HL-60 (cell line): Measurements from ENCODE around the gene SOX10.

Experiments used
- DNase-seq, 2 experiments: peaks; one replicate each; pipeline ENCODE4 v3.0.0-alpha.2; 2010 to 2020; ENCODE audit warnings: low read depth in 1 of 2, low spot score in 1 of 2
- H3K27ac ChIP-seq: fragments of 250-450 bp; sonication (Bioruptor Pico); replicated peaks from 2 replicates; pipeline ENCODE4 v1.5.1; 2020; ENCODE audit warnings: mild to moderate bottlenecking, moderate library complexity
- H3K27me3 ChIP-seq: fragments of 250-450 bp; sonication (Bioruptor Pico); 2 replicates; pipeline ENCODE4 v1.5.1; 2021; ENCODE audit warnings: mild to moderate bottlenecking, moderate library complexity; ENCODE audit not compliant: insufficient read depth, poor library complexity, severe bottlenecking
- H3K4me3 ChIP-seq: replicated peaks from 2 replicates; pipeline ENCODE4 v1.5.1; 2011; ENCODE audit warnings: mild to moderate bottlenecking, control low read depth, low read length; ENCODE audit not compliant: insufficient read depth
- CTCF ChIP-seq: IDR thresholded peaks from one replicate; pipeline ENCODE4 v1.5.1; 2011; ENCODE audit warnings: low read length, control low read depth, inconsistent platforms; ENCODE audit not compliant: insufficient read depth
- GABPA ChIP-seq: IDR thresholded peaks from 2 replicates; pipeline ENCODE4 v1.6.1; 2012; ENCODE audit warnings: low read depth
- POLR2AphosphoS5 ChIP-seq: IDR thresholded peaks from 2 replicates; pipeline ENCODE4 v1.6.1; 2012; ENCODE audit warnings: low read depth
- REST ChIP-seq: IDR thresholded peaks from 2 replicates; pipeline ENCODE4 v1.6.1; 2012; ENCODE audit warnings: low read depth; ENCODE audit not compliant: insufficient replicate concordance
- SPI1 ChIP-seq: IDR thresholded peaks from 2 replicates; pipeline ENCODE4 v1.6.1; 2012; ENCODE audit warnings: low read depth, mild to moderate bottlenecking, borderline replicate concordance

SOX10 gene

GRCh38 chr22:38031491-38031890 is 47.1 kb upstream of the SOX10 start:
- Histone ChIP-seq H3K4me3 (no peak overlapping the region), H3K27me3 (no peaks in the 10 kb centered on the region), H3K27ac (no peak overlapping the region)
- TF ChIP-seq REST (no peak), POLR2AphosphoS5 (no peak), SPI1 (no peak), CTCF (no peak), GABPA (no peak)
- no peak for DNase-seq

- Histone ChIP-seq H3K27ac (no peak overlapping the region), H3K27me3 (no peaks in the 10 kb centered on the region), H3K4me3 (no peak overlapping the region)
- no peak for TF ChIP-seq POLR2AphosphoS5
- no peak for TF ChIP-seq REST
- TF ChIP-seq SPI1 = no peak
- TF ChIP-seq GABPA = no peak
- TF ChIP-seq CTCF = no peak
- no peak for DNase-seq
These were observed 46.2 kb upstream of the SOX10 start for GRCh38 chr22:38030311-38031133.

GRCh38 chr22:38029901-38030300 is 45.5 kb upstream of the SOX10 start:
- H3K27me3 ChIP-seq = no peaks in the 10 kb centered on the region
- DNase-seq = no peak
- TF ChIP-seq REST (no peak), SPI1 (no peak), CTCF (no peak), GABPA (no peak), POLR2AphosphoS5 (no peak)
- H3K27ac ChIP-seq = no peak overlapping the region
- H3K4me3 ChIP-seq = no peak overlapping the region
